Endothelial cell (in vitro differentiated cells): ENCODE measurements around the gene ASGR1. TPM values are rescaled to one million over a fixed set of nuclear protein-coding genes. Genes with fewer than 3 reads are reported as not detected.
"Not testable (repeated sequence)": the region's sequence is repeated elsewhere in the genome, so short reads cannot be mapped to it uniquely, and the experiment has no call there.

ENCODE experiments used
- DNase-seq: peaks from one replicate; pipeline ENCODE4 v3.0.0; 2021; ENCODE audit warnings: low spot score
- H3K27ac Mint-ChIP-seq: one replicate; pipeline ENCODE4 v1.8.0; 2021; ENCODE audit warnings: mixed read lengths, inconsistent platforms; ENCODE audit not compliant: unreplicated experiment
- H3K27me3 Mint-ChIP-seq: one replicate; pipeline ENCODE4 v1.8.0; 2021; ENCODE audit warnings: mild to moderate bottlenecking, moderate library complexity, mixed read lengths, inconsistent platforms; ENCODE audit not compliant: unreplicated experiment
- H3K36me3 Mint-ChIP-seq: one replicate; pipeline ENCODE4 v1.8.0; 2021; ENCODE audit warnings: mild to moderate bottlenecking, low read depth, mixed read lengths, inconsistent platforms; ENCODE audit not compliant: unreplicated experiment
- H3K4me1 Mint-ChIP-seq: one replicate; pipeline ENCODE4 v1.8.0; 2021; ENCODE audit warnings: mild to moderate bottlenecking, mixed read lengths, inconsistent platforms; ENCODE audit not compliant: unreplicated experiment
- H3K4me3 Mint-ChIP-seq: one replicate; pipeline ENCODE4 v1.8.0; 2021; ENCODE audit warnings: mild to moderate bottlenecking, mixed read lengths, inconsistent platforms; ENCODE audit not compliant: unreplicated experiment
- H3K9me3 Mint-ChIP-seq: one replicate; pipeline ENCODE4 v1.8.0; 2021; ENCODE audit warnings: mixed read lengths, inconsistent platforms; ENCODE audit not compliant: unreplicated experiment
- total RNA-seq: library from RNA; stranded (reverse); fragmentation: NEBNext Ultra II Directional; extraction: Animal tissue kit (Norgen Biotek cat#: 25700); gene quantifications from one replicate; pipeline ENCODE4 v1.2.1, GENCODE V29; 2021; ENCODE audit not compliant: unreplicated experiment
- TF ChIP-seq, protein P1 (sequence below): fragments of 200-600 bp; sonication (generic); IDR thresholded peaks from one replicate; pipeline ENCODE4 v1.5.0; 2021; ENCODE audit warnings: antibody characterized with exemption; ENCODE audit not compliant: unreplicated experiment

The ASGR1 gene
- total RNA-seq, 1 donor from 2014 or later: 23.9 TPM

DNA sequence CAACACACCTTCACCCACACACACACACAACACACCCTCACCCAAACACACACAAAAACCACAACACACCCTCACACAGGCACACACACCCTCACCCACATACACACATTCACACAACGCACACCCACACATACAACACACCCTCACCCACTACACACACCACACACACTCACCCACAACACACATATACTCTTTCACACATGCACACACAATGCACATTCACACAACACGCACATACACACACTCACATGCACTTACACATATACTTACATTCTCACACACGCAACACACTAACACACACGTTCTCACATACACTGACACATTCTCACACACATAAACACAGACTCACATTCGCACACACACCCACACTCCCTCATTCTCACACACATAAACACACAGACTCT is 3.8 kb downstream of the ASGR1 start:
- Mint-ChIP-seq H3K27me3 (peaks cover 4% of the 10 kb centered on the region), H3K4me3 (no peak overlapping the region), H3K4me1 (peaks cover 9% of the 10 kb centered on the region), H3K27ac (no peak overlapping the region), H3K9me3 (no peaks in the 10 kb centered on the region), H3K36me3 (no peaks in the 10 kb centered on the region)
- no peak for DNase-seq
- TF ChIP-seq, protein P1, sequence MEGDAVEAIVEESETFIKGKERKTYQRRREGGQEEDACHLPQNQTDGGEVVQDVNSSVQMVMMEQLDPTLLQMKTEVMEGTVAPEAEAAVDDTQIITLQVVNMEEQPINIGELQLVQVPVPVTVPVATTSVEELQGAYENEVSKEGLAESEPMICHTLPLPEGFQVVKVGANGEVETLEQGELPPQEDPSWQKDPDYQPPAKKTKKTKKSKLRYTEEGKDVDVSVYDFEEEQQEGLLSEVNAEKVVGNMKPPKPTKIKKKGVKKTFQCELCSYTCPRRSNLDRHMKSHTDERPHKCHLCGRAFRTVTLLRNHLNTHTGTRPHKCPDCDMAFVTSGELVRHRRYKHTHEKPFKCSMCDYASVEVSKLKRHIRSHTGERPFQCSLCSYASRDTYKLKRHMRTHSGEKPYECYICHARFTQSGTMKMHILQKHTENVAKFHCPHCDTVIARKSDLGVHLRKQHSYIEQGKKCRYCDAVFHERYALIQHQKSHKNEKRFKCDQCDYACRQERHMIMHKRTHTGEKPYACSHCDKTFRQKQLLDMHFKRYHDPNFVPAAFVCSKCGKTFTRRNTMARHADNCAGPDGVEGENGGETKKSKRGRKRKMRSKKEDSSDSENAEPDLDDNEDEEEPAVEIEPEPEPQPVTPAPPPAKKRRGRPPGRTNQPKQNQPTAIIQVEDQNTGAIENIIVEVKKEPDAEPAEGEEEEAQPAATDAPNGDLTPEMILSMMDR: no peak

DNA sequence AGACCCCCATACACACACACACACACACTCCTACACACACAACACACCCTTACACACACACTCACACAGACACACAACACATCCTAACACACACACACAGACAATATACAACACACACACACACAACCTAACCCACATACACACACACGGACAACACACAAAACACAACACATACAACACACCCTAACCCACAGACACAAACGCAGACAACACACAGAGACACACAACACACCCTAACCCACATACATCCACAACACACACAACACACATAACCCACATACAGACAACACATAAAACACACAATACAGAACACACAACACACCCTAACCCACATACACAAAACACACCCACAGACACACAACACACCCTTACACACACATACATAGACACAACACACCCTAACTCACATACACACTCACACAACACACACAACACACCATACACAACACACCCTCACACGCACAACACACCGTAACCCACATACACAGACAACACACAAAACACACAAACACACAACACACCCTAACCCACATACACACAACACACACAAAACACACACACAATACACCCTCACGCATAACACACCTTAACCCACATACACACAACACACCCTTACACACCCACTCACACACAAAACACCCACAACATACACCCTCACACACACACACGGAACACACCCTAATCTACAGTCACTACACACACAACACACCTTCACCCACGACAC is 4.4 kb downstream of the ASGR1 start:
- H3K9me3 Mint-ChIP-seq: no peaks in the 10 kb centered on the region
- H3K36me3 Mint-ChIP-seq: no peaks in the 10 kb centered on the region
- H3K27ac Mint-ChIP-seq: no peak overlapping the region
- TF ChIP-seq, protein P1: no peak
- peaks cover 4% of the 10 kb centered on the region for H3K27me3 Mint-ChIP-seq
- H3K4me1 Mint-ChIP-seq: peaks cover 9% of the 10 kb centered on the region
- no peak overlapping the region for H3K4me3 Mint-ChIP-seq
- DNase-seq: no peak

DNA sequence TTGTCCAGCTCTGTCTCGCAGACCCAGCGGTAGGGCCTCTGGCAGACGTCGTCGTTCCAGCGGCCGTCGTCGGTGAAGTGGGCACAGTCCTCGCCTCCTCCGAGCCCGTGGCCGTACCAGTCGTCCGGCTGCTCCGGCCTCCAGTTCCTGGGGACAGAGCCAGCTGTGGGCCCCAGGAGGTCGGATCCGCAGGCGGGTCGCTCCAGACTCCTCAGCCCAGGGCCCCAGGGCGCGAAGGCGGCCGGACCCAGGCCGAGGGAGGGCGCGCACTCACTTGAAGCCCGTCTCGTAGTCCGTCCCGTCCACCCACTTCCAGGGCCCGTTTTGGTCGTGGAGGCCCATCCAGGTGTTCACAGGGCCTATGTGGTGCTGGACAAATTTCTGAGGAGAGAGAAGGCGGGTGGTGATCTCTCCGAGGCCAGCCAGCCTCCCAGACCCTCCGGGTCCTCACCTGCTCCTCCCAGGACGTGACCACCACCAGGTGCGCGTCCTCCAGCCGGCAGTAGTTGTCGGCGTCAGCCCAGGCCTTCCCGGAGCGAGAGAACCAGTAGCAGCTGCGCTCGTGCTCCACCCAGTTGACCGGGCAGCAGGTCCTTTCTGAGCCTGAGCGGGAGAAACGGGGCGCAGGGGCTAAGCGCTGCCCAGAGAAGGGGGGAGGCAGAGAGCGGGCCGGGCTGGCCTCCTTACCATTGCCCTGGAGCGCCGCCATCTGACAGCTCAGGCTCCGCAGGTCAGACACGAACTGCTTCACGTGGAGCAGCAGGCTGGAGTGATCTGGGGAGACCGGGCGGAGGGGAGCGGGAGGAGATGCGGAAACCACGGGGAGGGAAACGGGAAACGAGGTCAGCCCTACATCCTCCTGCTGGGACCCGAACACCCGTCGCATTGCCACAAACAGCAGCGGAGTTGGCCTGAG is 5.2 kb downstream of the ASGR1 start:
- peaks cover 4% of the 10 kb centered on the region for H3K27me3 Mint-ChIP-seq
- peaks cover 9% of the 10 kb centered on the region for H3K4me1 Mint-ChIP-seq
- no peak overlapping the region for H3K4me3 Mint-ChIP-seq
- H3K27ac Mint-ChIP-seq: no peak overlapping the region
- H3K36me3 Mint-ChIP-seq: peaks cover 6% of the 10 kb centered on the region
- no peaks in the 10 kb centered on the region for H3K9me3 Mint-ChIP-seq
- DNase-seq: peak; percentile 80
- TF ChIP-seq, protein P1: no peak

DNA sequence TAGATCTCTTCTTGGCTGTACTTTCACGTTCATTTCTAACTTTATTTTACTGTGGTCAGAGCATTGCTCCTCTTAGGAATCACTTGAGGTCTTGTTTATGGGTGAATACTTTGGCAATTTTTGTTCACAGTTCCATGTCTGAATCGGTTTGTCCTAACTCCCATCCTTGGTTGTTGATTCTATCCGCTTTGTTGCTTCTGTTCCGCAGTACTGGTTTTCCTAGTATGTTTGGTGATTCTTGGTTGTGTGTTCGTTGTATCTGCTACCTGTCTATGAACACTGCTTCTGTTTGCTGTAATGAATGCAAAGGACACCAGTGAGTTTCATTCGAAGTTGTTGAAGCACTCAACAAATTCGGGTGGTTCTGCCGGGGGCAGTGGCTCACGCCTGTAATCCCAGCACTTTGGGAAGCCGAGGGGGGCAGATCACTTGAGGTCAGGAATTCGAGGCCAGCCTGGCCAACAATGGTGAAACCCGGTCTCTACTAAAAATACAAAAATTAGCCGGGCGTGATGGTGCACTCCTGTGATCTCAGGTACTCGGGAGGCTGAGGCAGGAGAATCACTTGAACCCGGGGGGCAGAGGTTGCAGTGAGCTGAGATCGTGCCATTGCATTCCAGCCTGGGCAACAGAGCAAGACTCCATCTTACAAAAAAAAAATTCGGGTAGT is 6.5 kb downstream of the ASGR1 start:
- DNase-seq, H3K9me3 Mint-ChIP-seq, H3K36me3 Mint-ChIP-seq, H3K27ac Mint-ChIP-seq, H3K4me3 Mint-ChIP-seq, H3K27me3 Mint-ChIP-seq, H3K4me1 Mint-ChIP-seq: not testable (repeated sequence)

DNA sequence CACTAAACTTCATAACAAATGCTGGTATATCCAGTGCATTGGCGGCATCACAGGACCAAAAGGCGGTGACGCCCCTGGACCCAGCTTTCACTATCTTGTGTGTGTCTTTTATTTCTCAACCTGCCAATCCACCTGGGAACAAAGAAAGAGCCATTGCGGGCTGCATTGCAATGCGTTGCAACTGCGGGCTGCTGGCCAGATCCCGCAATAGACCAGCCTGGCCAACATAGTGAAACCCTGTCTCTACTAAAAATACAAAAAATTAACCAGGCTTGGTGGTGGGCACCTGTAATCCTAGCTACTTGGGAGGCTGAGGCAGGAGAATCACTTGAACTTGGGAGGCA is 9.6 kb downstream of the ASGR1 start:
- H3K36me3 Mint-ChIP-seq: not testable (repeated sequence)

DNA sequence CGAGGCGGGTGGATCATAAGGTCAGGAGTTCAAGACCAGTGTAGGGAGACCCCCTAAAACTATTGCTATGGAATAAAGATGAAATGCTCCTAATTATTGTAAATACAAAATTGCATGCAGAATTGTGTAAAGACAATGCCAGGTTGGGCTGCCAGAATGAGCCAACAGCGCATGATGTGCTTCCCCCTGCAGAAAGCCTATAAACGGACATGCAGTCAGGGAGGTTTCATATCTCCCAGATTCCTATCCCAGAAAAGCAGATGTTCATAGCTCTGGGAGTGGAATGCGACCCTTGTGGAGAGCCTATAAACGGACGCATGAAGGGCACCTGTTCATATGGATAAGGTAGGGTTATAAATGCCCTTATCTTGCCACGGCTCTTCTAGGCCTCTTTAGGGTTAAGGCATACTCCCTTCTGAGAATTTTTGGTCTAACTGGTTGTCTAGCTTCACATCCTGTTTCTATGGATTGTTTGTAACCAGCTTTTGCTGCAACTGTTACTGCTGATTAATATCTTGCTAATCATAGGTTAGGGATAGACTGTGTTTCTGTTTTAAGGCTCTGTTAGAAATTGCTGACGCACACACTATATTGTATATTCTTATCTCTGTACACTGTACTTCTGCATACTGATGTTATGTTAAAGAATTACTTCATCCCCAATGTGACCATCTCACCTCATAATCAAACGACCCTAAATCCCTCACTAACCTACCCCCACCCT is 10.2 kb downstream of the ASGR1 start:
- not testable (repeated sequence) for H3K4me3 Mint-ChIP-seq, H3K9me3 Mint-ChIP-seq, H3K27me3 Mint-ChIP-seq, H3K4me1 Mint-ChIP-seq, H3K27ac Mint-ChIP-seq, DNase-seq, H3K36me3 Mint-ChIP-seq

More for the DNA sequence above, 9.6 kb downstream of the ASGR1 start:
- not testable (repeated sequence) for H3K27me3 Mint-ChIP-seq, H3K4me3 Mint-ChIP-seq, H3K27ac Mint-ChIP-seq, DNase-seq, H3K9me3 Mint-ChIP-seq, H3K4me1 Mint-ChIP-seq
